Rectal smooth muscle tissue (tissue), 1 donor: ENCODE measurements around the gene GMNN.

Experiments
- H3K27ac ChIP-seq: one replicate; pipeline ENCODE4 v1.7.0; 2013; ENCODE audit warnings: low read depth, low read length, inconsistent platforms
- H3K27me3 ChIP-seq: one replicate; pipeline ENCODE4 v1.7.0; 2013; ENCODE audit warnings: low read length; ENCODE audit not compliant: control insufficient read depth, insufficient read depth
- H3K36me3 ChIP-seq: one replicate; pipeline ENCODE4 v1.7.0; 2013; ENCODE audit warnings: low read length; ENCODE audit not compliant: control insufficient read depth, insufficient read depth
- H3K4me1 ChIP-seq: one replicate; pipeline ENCODE4 v1.7.0; 2013; ENCODE audit warnings: low read length; ENCODE audit not compliant: control insufficient read depth, insufficient read depth
- H3K4me3 ChIP-seq: one replicate; pipeline ENCODE4 v1.7.0; 2013; ENCODE audit warnings: low read length
- H3K9ac ChIP-seq: one replicate; pipeline ENCODE4 v1.7.0; 2013; ENCODE audit warnings: low read length

Gene GMNN

DNA sequence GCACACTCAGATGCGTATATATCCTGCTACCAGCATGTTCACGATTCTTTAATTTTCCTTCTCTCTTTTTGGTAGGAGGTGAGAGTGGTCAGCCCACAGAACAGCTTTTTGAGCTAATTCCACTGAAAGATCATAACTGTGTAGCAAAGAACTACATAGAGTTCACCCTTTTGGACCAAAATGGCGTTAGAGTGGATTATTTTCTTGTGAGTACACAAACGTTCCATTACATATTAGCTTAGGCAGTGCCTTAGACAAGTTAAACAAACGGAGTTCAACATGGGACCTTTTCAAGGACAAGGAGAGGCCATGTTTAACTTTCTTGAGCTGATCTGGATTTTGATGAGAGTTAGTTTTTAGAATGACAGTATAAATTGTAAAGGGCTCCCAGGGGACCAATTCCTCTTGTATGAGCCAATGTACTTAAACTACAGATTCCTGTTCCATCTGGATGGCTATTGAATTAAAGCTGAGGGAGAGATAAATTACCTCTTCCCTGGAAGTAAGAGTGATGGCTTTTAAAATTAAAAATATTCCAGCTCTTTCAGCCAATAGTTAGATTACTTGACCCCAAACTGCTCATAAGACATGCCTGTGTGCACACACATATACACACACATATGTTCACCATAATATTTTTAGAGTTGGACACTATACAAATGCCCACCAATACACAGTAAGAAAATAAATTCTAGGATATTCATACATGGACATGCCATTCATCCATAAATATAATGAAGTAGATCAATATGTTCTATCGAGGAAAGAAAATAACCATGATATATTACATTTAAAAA is 49.6 kb downstream of the GMNN start:
- no peaks in the 10 kb centered on the region for H3K27me3 ChIP-seq
- no peak overlapping the region for H3K4me3 ChIP-seq
- no peaks in the 10 kb centered on the region for H3K36me3 ChIP-seq
- no peaks in the 10 kb centered on the region for H3K4me1 ChIP-seq
- H3K9ac ChIP-seq, result no peak overlapping the region
- H3K27ac ChIP-seq, result no peak overlapping the region

DNA sequence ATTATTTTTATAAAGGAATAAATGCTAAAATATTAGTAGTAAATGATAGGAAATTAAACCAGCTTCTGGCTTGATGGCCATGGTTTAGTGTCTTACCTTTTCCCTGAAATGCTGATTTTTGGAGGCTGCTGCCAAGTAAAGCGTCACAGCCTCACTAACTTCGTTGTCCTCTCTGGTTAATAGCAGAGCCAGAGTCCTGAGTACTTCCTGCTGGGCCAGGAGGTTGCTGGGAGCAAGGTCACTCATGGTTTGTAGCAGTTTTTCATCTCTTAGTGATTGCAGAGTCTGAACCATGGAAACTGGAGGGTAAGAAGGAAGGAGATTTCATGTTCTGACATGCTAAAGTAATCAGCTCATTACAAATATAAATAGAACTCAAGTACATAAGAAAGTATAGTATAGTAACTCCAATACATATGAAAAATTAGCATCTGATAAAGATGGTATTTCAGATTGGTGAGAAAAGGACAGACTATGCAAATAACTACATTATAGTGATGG is 50.4 kb downstream of the GMNN start:
- no peaks in the 10 kb centered on the region for H3K36me3 ChIP-seq
- H3K27me3 ChIP-seq, result no peaks in the 10 kb centered on the region
- H3K4me3 ChIP-seq, result no peak overlapping the region
- no peak overlapping the region for H3K27ac ChIP-seq
- H3K9ac ChIP-seq, result no peak overlapping the region
- H3K4me1 ChIP-seq, result no peaks in the 10 kb centered on the region

DNA sequence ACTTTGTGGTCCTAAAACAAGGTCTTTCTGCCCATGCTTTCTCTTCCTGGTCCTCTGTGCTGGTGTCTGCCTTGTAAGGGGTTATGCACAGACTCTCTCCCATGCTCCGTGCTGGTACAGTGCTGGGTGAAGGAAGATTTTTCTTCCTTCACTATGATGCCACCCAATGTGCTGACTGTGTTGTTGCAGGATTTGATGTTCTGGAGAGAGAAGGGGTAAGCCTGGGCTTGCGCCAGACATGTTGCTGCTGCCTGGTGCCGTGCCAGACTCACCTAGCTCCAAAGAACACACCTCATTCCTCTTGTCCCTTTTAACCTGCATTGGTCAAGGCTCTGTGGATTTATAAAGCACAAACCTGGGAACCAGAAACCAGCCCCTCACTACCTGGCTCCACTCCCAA is 52.4 kb downstream of the GMNN start:
- Histone ChIP-seq H3K4me1 (no peaks in the 10 kb centered on the region), H3K36me3 (no peaks in the 10 kb centered on the region), H3K27ac (no peak overlapping the region), H3K4me3 (no peak overlapping the region), H3K27me3 (no peaks in the 10 kb centered on the region), H3K9ac (no peak overlapping the region)

GRCh38 chr6:24827970-24828369 is 53.2 kb downstream of the GMNN start:
- Histone ChIP-seq H3K27me3 (no peaks in the 10 kb centered on the region), H3K9ac (no peak overlapping the region), H3K4me1 (no peaks in the 10 kb centered on the region), H3K27ac (no peak overlapping the region), H3K36me3 (no peaks in the 10 kb centered on the region), H3K4me3 (no peak overlapping the region)

GRCh38 chr6:24829657-24830056 is 54.9 kb downstream of the GMNN start:
- H3K27ac ChIP-seq, result no peak overlapping the region
- no peak overlapping the region for H3K4me3 ChIP-seq
- H3K27me3 ChIP-seq, result no peaks in the 10 kb centered on the region
- no peaks in the 10 kb centered on the region for H3K4me1 ChIP-seq
- H3K36me3 ChIP-seq, result no peaks in the 10 kb centered on the region
- no peak overlapping the region for H3K9ac ChIP-seq

DNA sequence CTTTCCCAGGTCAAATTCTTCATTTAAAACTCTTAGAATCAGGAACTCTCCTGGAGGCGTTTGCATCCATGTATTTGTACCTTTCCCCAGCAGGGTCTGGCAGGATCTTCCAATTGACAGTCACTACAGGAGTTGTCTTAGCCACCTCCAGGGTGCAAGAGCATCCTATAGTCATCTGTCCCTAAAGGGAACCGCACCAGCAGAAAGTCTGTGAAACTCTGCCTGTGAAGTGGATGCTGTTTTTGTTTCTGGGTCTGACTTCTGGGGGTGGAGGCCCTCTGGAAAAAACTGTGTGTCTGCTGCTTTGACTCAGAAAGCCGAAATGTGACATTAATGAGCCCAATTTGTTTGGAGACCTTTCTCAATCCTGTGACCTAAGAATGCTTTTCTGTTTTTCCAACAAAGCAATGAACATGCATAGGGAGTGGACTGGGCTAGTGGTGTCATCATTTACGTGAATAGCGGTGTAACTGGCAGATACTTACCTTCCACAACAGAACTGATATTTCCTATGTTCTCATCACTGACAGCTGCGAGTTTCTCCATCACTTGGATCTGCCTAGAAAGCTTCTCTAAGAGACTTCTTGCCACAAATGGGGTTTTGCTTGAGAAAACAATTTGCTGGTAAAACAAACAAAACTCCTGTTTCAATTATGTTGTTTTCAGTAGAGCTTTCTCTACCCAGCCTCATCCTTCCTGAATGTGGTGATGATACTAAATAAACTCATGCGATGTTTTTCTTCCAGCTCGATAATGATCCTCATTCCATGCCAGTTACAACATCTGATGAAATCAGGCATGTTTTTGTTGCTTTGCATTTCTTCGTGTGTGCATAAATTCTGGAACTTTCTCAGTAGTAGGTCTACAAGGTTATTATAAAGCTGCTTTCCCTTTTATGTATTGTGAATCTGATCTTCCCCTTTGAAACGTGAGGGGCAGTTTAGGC is 57.3 kb downstream of the GMNN start:
- Histone ChIP-seq H3K4me3 (no peak overlapping the region), H3K27ac (no peak overlapping the region), H3K36me3 (no peaks in the 10 kb centered on the region), H3K9ac (no peak overlapping the region), H3K4me1 (no peaks in the 10 kb centered on the region), H3K27me3 (no peaks in the 10 kb centered on the region)

GRCh38 chr6:24832794-24833193 is 58.1 kb downstream of the GMNN start:
- Histone ChIP-seq H3K36me3 (no peaks in the 10 kb centered on the region), H3K27ac (no peak overlapping the region)

GRCh38 chr6:24833711-24834386 is 59.1 kb downstream of the GMNN start:
- Histone ChIP-seq H3K9ac (no peak overlapping the region), H3K36me3 (no peaks in the 10 kb centered on the region), H3K4me1 (no peaks in the 10 kb centered on the region), H3K4me3 (no peak overlapping the region), H3K27me3 (no peaks in the 10 kb centered on the region), H3K27ac (no peak overlapping the region)

More at GRCh38 chr6:24832794-24833193, 58.1 kb downstream of the GMNN start:
- Histone ChIP-seq H3K27me3 (no peaks in the 10 kb centered on the region), H3K4me1 (no peaks in the 10 kb centered on the region), H3K9ac (no peak overlapping the region), H3K4me3 (no peak overlapping the region)
